GM12878 (cell line): ENCODE data around the gene NPS. TPM values are rescaled to one million over a fixed set of nuclear protein-coding genes. Genes with fewer than 3 reads are reported as not detected.
A peak's percentile ranks its signal among the peaks of the same experiment; 100 is the strongest.

Experiments
- ATAC-seq: fragments of 200-7000 bp; cut with Tn5 transposase; 3 replicates; pipeline ENCODE4 v1.9.1; 2020; ENCODE audit warnings: mild to moderate bottlenecking, moderate library complexity
- BruUV-seq: library from RNA; stranded (reverse); fragments of 400-500 nt; replicated peaks from 2 replicates; lab custom pipeline; 2021; lab: Mats Ljungman, UMichigan
- CTCF ChIA-PET: fragments of 300-600 bp; sonication (Branson Sonifier 250); formaldehyde crosslinking; extraction: SDS; loops from one replicate; lab custom pipeline; 2021; ENCODE audit warnings: inconsistent platforms; lab: Yijun Ruan, JAX
- POLR2A ChIA-PET: fragments of 350-600 bp; formaldehyde crosslinking; extraction: SDS; loops from one replicate; lab custom pipeline; 2021; ENCODE audit warnings: inconsistent platforms; lab: Charles Lee
- RAD21 ChIA-PET: fragments of 300-600 bp; sonication (Branson Sonifier 250); formaldehyde crosslinking; loops from one replicate; lab custom pipeline; 2023; ENCODE audit warnings: antibody characterized with exemption; ENCODE audit not compliant: unreplicated experiment; lab: Charles Lee
- SMC1A ChIA-PET: fragments of 300-600 bp; sonication (Branson Sonifier 250); formaldehyde crosslinking; loops from one replicate; lab custom pipeline; 2023; ENCODE audit not compliant: unreplicated experiment, uncharacterized antibody; lab: Charles Lee
- DNase-seq: peaks from one replicate; pipeline ENCODE4 v3.0.0-alpha.2; 2011; ENCODE audit warnings: low read depth, low spot score
- FAIRE-seq: peaks from 3 replicates; lab custom pipeline; 2011; peaks lifted over from hg19 to GRCh38; lab: Jason Lieb, UNC
- H2AFZ ChIP-seq: 2 replicates; pipeline ENCODE4 v1.6.0; 2011; ENCODE audit warnings: low read depth, low read length, control low read depth; ENCODE audit not compliant: control insufficient read depth
- H3K27ac ChIP-seq: 2 replicates; pipeline ENCODE4 v1.5.1; 2011; ENCODE audit warnings: control low read depth; ENCODE audit not compliant: control insufficient read depth, insufficient read depth
- H3K27me3 ChIP-seq, 2 experiments: replicated peaks in 1 of 2; 2 replicates each; pipeline versions ENCODE4 v1.6.0 to v1.6.1; 2011; ENCODE audit warnings: low read length in 1 of 2; ENCODE audit not compliant: control insufficient read depth in 2 of 2, insufficient read depth in 2 of 2
- H3K36me3 ChIP-seq, 2 experiments: 2 replicates each; pipeline ENCODE4 v1.5.1; 2011; ENCODE audit warnings: low read length in 1 of 2; ENCODE audit not compliant: control insufficient read depth in 2 of 2, insufficient read depth in 2 of 2
- H3K4me1 ChIP-seq: 2 replicates; pipeline ENCODE4 v1.6.1; 2011; ENCODE audit warnings: mild to moderate bottlenecking, low read length, moderate library complexity, mixed read lengths; ENCODE audit not compliant: control insufficient read depth, insufficient read depth
- H3K4me2 ChIP-seq: 2 replicates; pipeline ENCODE4 v1.6.0; 2011; ENCODE audit warnings: control low read depth; ENCODE audit not compliant: control insufficient read depth, insufficient read depth
- H3K4me3 ChIP-seq: fragments of 200-600 bp; sonication (generic); 2 replicates; pipeline ENCODE4 v1.5.1; 2016
- H3K79me2 ChIP-seq: 2 replicates; pipeline ENCODE4 v1.6.0; 2011; ENCODE audit warnings: low read length; ENCODE audit not compliant: control insufficient read depth, insufficient read depth
- H3K9ac ChIP-seq: 2 replicates; pipeline ENCODE4 v1.8.0; 2011; ENCODE audit warnings: low read length, control low read depth, mixed read lengths; ENCODE audit not compliant: control insufficient read depth, insufficient read depth
- H3K9me3 ChIP-seq: replicated peaks from 3 replicates; pipeline ENCODE4 v1.5.1; 2011; ENCODE audit warnings: mild to moderate bottlenecking, low read length; ENCODE audit not compliant: control insufficient read depth, insufficient read depth
- H4K20me1 ChIP-seq: 2 replicates; pipeline ENCODE4 v1.6.0; 2011; ENCODE audit not compliant: control insufficient read depth, insufficient read depth
- BCL11A ChIP-seq: IDR thresholded peaks from 2 replicates; pipeline ENCODE4 v1.6.1; 2011; ENCODE audit warnings: low read depth, low read length
- CHD4 ChIP-seq: fragments of 200-600 bp; sonication (generic); IDR thresholded peaks from 2 replicates; pipeline ENCODE4 v1.6.1; 2016; ENCODE audit warnings: mild to moderate bottlenecking
- EGR1 ChIP-seq, 2 experiments: IDR thresholded peaks; 1 replicate in 1 of 2; 2 replicates in 1 of 2; pipeline ENCODE4 v1.6.1; 2011 to 2012; ENCODE audit warnings: low read depth in 2 of 2, low read length in 2 of 2, borderline replicate concordance in 1 of 2, mild to moderate bottlenecking in 1 of 2, moderate library complexity in 1 of 2
- IKZF2 ChIP-seq, 2 experiments: fragments of 450-650 bp; IDR thresholded peaks; 2 replicates each; pipeline ENCODE4 v1.6.1; 2017; ENCODE audit warnings: mild to moderate bottlenecking in 2 of 2, moderate library complexity in 2 of 2
- REST ChIP-seq: IDR thresholded peaks from 2 replicates; pipeline ENCODE4 v1.6.1; 2012; ENCODE audit warnings: mild to moderate bottlenecking, low read depth, low read length
- WGBS: methylation state at CpG from one replicate; pipeline ENCODE4 v1.1.6; 2016; ENCODE audit warnings: low lambda C conversion rate; ENCODE audit not compliant: insufficient replicate concordance, insufficient coverage; ENCODE audit errors: missing lambda C conversion rate; 5-methylcytosine and 5-hydroxymethylcytosine counted together
- in situ Hi-C: fragments of 300-500 bp; cut with MboI; formaldehyde crosslinking; loops from 9 replicates; pipeline ENCODE4 v1.14.3; 2018; ENCODE audit warnings: mixed read lengths
- intact Hi-C: fragments of 100-400 bp; cut with micrococcal nuclease; formaldehyde crosslinking; loops from one replicate; pipeline ENCODE4 v1.14.2; 2022; ENCODE audit not compliant: unreplicated experiment
- polyA plus RNA-seq, 11 experiments: library from polyadenylated mRNA; depleted of rRNA in 4 of 11; unstranded in 6 of 11; stranded (reverse) in 5 of 11; fragments of >200 nt; fragmentation: Nextera tagmentation in 4 of 11; fragmentation: Illumina TruSeq in 1 of 11; extraction: Ambion mirVana in 4 of 11; extraction: Trizol in 1 of 11; gene quantifications; 1 replicate in 1 of 11; 2 replicates in 10 of 11; pipeline versions ENCODE4 v1.2.1 to v1.2.3, GENCODE V29; 2011 to 2016; ENCODE audit warnings: inconsistent platforms in 2 of 11, missing spikeins in 2 of 11, low read depth in 1 of 11
- total RNA-seq, 4 experiments: library from RNA; depleted of rRNA in 3 of 4; stranded (reverse); fragments of >200 nt in 3 of 4; fragmentation: Illumina TruSeq in 1 of 4; extraction: Trizol in 1 of 4; gene quantifications; 2 replicates each; pipeline versions ENCODE4 v1.2.1 to v1.2.3, GENCODE V29; 2013 to 2021

The NPS gene
- total and polyA plus RNA-seq, 10 of the 15 experiments (the other 5 are each of a cell fraction or from before 2014, with no cell fraction given) = not detected

GRCh38 chr10:127592586-127592985 is 43.5 kb downstream of the NPS start:
- intact Hi-C loops (no loop called here), in situ Hi-C loops (no loop called here)
- ATAC-seq (no peak), FAIRE-seq (no peak), DNase-seq (no peak)
- CTCF ChIA-PET = no interaction called here
- Histone ChIP-seq H3K4me3 (no peak overlapping the region), H3K4me1 (no peaks in the 10 kb centered on the region), H3K27me3 (no peaks in the 10 kb centered on the region), H3K9ac (no peak overlapping the region), H3K36me3 (no peaks in the 10 kb centered on the region), H3K79me2 (no peaks in the 10 kb centered on the region), H3K27ac (no peak overlapping the region), H4K20me1 (no peaks in the 10 kb centered on the region), H3K4me2 (no peak overlapping the region), H2AFZ (no peak overlapping the region), H3K9me3 (no peaks in the 10 kb centered on the region)
- under 1% methylated on average over 7 of the region's 7 CpGs for WGBS
- BruUV-seq = no TSS peak
- TF ChIP-seq EGR1 (IDR thresholded peaks at IDR 0.05; ENCODE audit: borderline replicate concordance in 1 of 2, low read depth in 2 of 2, low read length in 2 of 2) = no peak
- TF ChIP-seq BCL11A = no peak
- no peak for TF ChIP-seq IKZF2 (IDR thresholded peaks at IDR 0.05)
- RAD21 ChIA-PET = no interaction called here
- SMC1A ChIA-PET = no interaction called here
- POLR2A ChIA-PET = no interaction called here

DNA sequence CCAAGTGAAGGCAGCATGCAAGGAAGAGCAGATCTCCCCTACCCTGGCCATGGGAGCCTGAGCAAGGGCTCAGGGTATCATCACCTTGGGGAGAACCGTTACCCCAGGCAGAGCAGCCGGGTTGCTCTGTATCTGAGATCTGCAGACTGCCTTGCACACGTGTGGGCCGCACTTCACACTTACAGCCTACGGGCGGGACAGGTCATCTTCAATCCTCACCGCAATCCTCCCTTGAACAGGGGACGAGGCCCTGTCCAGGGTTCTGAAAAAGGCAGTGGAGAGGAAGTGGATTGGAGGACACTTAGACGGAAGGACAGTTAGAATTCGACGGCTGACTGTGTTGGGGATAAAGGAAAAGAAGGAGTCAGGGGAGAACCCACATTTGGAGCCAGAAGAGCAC is 51.4 kb downstream of the NPS start:
- Histone ChIP-seq H3K36me3 (no peaks in the 10 kb centered on the region), H4K20me1 (no peaks in the 10 kb centered on the region), H3K27ac (no peak overlapping the region), H3K4me2 (no peak overlapping the region), H3K27me3 (no peaks in the 10 kb centered on the region), H3K4me1 (no peaks in the 10 kb centered on the region), H2AFZ (no peak overlapping the region), H3K9me3 (no peaks in the 10 kb centered on the region), H3K9ac (no peak overlapping the region), H3K4me3 (no peak overlapping the region), H3K79me2 (no peaks in the 10 kb centered on the region)
- no peak for ATAC-seq
- in situ Hi-C loops (no loop called here), intact Hi-C loops (no loop called here)
- TF ChIP-seq REST (peak; percentile 70; the same call in 1 of the 2 replicates), CHD4 (no peak)
- 36% methylated on average over 11 of the region's 11 CpGs for WGBS
- SMC1A ChIA-PET = no interaction called here
- CTCF ChIA-PET = no interaction called here
- POLR2A ChIA-PET = no interaction called here
- RAD21 ChIA-PET = no interaction called here
- no peak for FAIRE-seq
- DNase-seq = no peak
- BruUV-seq = no TSS peak

Other genes with a start within 250 kb of the NPS start
- gene FOXI2, start 187.9 kb downstream of the NPS start, total RNA-seq (2014; rRNA removed) = not detected in 2 replicates
- gene FOXI2, start 187.9 kb downstream of the NPS start, total RNA-seq (2014; rRNA removed; fragmentation: Illumina TruSeq; extraction: Trizol) = not detected in 2 replicates
- gene FOXI2, start 187.9 kb downstream of the NPS start, total RNA-seq (2021) = not detected in 2 replicates
- not detected in 2 replicates for gene FOXI2, start 187.9 kb downstream of the NPS start, polyA plus RNA-seq (2011; rRNA removed)
- gene FOXI2, start 187.9 kb downstream of the NPS start, polyA plus RNA-seq (2014; fragmentation: Illumina TruSeq; extraction: Trizol) = not detected in 2 replicates
- gene FOXI2, start 187.9 kb downstream of the NPS start, polyA plus RNA-seq (2014; fragmentation: Nextera tagmentation; extraction: Ambion mirVana) = not detected
- not detected in 2 replicates for gene FOXI2, start 187.9 kb downstream of the NPS start, polyA plus RNA-seq (2014; rRNA removed)
- not detected for gene FOXI2, start 187.9 kb downstream of the NPS start, polyA plus RNA-seq (2016; fragmentation: Nextera tagmentation; extraction: Ambion mirVana)